Left lung (tissue), 10 donors: ENCODE measurements around the gene PTX3. TPM values are rescaled to one million over a fixed set of nuclear protein-coding genes. Genes with fewer than 3 reads are reported as not detected.
A peak's percentile ranks its signal among the peaks of the same experiment; 100 is the strongest.

Experiments
- ATAC-seq: fragments of 200-7000 bp; cut with Tn5 transposase; one replicate; pipeline ENCODE4 v1.9.1; 2020; ENCODE audit warnings: moderate library complexity
- DNase-seq, 4 donors: peaks; one replicate each; pipeline ENCODE4 v3.0.0-alpha.2; 2013 to 2020
- H3K27ac ChIP-seq, 2 donors: fragments of 200-600 bp; sonication (generic) in 1 of 2; one replicate each; pipeline versions ENCODE4 v1.5.0 to v1.8.0; 2020 to 2021
- H3K27me3 ChIP-seq, 2 donors: fragments of 200-600 bp; sonication (generic) in 1 of 2; one replicate each; pipeline versions ENCODE4 v1.5.0 to v1.8.0; 2020 to 2021
- H3K36me3 ChIP-seq, 2 donors: fragments of 200-600 bp; sonication (generic) in 1 of 2; one replicate each; pipeline versions ENCODE4 v1.5.0 to v1.8.0; 2020 to 2021
- H3K4me1 ChIP-seq, 2 donors: fragments of 200-600 bp; one replicate each; pipeline ENCODE4 v1.8.0; 2021
- H3K4me3 ChIP-seq, 2 donors: fragments of 200-600 bp; sonication (generic) in 1 of 2; one replicate each; pipeline versions ENCODE4 v1.5.0 to v1.8.0; 2020 to 2021; ENCODE audit warnings: mild to moderate bottlenecking in 1 of 2
- H3K9me3 ChIP-seq, 2 donors: fragments of 200-600 bp; sonication (generic) in 1 of 2; one replicate each; pipeline versions ENCODE4 v1.5.0 to v1.8.0; 2020 to 2021
- intact Hi-C, 2 donors: fragments of 100-400 bp; cut with DNase I; formaldehyde crosslinking; loops; one replicate each; pipeline versions ENCODE4 v1.11.2 to v1.14.2; 2022
- polyA plus RNA-seq, 6 donors: library from polyadenylated mRNA; unstranded; fragments of 120-200 nt; gene quantifications; one replicate each; pipeline ENCODE4 v1.2.1, GENCODE V29; 2013; ENCODE audit not compliant: insufficient read length in 6 of 6
- total RNA-seq, 2 donors: library from RNA; stranded (reverse); fragmentation: NEBNext Ultra II Directional; extraction: Animal tissue kit (Norgen Biotek cat#: 25700); gene quantifications; one replicate each; pipeline ENCODE4 v1.2.1, GENCODE V29; 2021
- TF ChIP-seq, protein P1 (sequence below), 2 donors: fragments of 200-600 bp; sonication (generic) in 1 of 2; IDR thresholded peaks; one replicate each; pipeline versions ENCODE4 v1.5.0 to v1.8.0; 2021; ENCODE audit warnings: antibody characterized with exemption in 2 of 2
- donor health status: DM: no; HTN: yes; CAD: no.
- donor health status: DM: no; HTN: no; CAD: no.

The PTX3 gene
- total and polyA plus RNA-seq, 8 donors, result 5.6 to 93.7 (median 32.3) TPM

DNA sequence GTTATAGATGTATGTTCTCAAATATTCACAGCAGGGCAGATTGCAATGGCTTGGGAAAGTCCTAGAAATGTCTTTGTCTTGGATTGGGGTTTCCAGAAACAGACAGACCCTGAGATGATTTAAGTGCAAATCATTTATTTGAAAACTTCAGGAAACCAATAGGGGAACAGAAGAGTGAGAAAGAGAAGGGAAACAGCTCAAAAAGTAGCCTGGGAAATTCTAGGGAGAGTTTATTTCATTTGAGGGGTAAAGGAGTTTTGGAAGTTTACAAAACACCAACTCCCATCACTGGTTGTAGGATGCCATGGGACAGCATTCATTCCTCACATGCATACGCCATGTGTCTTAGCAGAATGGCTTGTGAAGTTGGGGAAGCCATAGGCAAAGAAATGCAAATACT, 32.3 kb upstream of the PTX3 start:
- no peaks in the 10 kb centered on the region for H3K27me3 ChIP-seq
- TF ChIP-seq, protein P1, sequence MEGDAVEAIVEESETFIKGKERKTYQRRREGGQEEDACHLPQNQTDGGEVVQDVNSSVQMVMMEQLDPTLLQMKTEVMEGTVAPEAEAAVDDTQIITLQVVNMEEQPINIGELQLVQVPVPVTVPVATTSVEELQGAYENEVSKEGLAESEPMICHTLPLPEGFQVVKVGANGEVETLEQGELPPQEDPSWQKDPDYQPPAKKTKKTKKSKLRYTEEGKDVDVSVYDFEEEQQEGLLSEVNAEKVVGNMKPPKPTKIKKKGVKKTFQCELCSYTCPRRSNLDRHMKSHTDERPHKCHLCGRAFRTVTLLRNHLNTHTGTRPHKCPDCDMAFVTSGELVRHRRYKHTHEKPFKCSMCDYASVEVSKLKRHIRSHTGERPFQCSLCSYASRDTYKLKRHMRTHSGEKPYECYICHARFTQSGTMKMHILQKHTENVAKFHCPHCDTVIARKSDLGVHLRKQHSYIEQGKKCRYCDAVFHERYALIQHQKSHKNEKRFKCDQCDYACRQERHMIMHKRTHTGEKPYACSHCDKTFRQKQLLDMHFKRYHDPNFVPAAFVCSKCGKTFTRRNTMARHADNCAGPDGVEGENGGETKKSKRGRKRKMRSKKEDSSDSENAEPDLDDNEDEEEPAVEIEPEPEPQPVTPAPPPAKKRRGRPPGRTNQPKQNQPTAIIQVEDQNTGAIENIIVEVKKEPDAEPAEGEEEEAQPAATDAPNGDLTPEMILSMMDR (IDR thresholded peaks at IDR 0.05), result no peak
- H3K36me3 ChIP-seq, result no peaks in the 10 kb centered on the region
- no peak overlapping the region for H3K27ac ChIP-seq
- DNase-seq (no peak), ATAC-seq (no peak)
- peaks cover 0 to 4% of the 10 kb centered on the region in 2 donors for H3K4me1 ChIP-seq
- intact Hi-C loops, result no loop called here
- H3K9me3 ChIP-seq, result no peaks in the 10 kb centered on the region
- H3K4me3 ChIP-seq, result no peak overlapping the region

DNA sequence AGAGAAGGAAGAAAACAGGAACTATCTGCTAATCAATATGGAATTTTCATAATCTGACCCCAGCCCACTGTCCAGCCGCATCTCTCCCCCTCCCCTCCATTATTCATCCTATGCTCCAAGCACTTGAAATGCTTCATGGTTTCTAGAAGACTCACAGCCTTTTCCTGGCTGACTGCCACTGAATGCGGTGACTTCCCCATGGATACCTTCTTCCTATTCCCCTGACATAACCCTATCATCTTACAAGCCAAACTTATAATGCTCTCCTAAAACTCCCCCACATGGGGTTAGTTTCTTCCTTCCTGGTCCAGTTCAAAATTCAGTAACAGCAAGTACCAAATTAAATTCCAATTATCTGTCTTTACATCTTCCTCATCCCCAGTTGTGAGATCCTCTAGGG, 31.2 kb upstream of the PTX3 start:
- DNase-seq, result no peak
- H3K36me3 ChIP-seq, result no peaks in the 10 kb centered on the region
- H3K4me3 ChIP-seq, result no peak overlapping the region
- H3K27ac ChIP-seq, result no peak overlapping the region
- H3K27me3 ChIP-seq, result no peaks in the 10 kb centered on the region
- TF ChIP-seq, protein P1 (IDR thresholded peaks at IDR 0.05), result no peak
- ATAC-seq, result no peak
- H3K4me1 ChIP-seq, result peaks cover 0 to 4% of the 10 kb centered on the region in 2 donors
- intact Hi-C loops, result no loop called here
- no peaks in the 10 kb centered on the region for H3K9me3 ChIP-seq

DNA sequence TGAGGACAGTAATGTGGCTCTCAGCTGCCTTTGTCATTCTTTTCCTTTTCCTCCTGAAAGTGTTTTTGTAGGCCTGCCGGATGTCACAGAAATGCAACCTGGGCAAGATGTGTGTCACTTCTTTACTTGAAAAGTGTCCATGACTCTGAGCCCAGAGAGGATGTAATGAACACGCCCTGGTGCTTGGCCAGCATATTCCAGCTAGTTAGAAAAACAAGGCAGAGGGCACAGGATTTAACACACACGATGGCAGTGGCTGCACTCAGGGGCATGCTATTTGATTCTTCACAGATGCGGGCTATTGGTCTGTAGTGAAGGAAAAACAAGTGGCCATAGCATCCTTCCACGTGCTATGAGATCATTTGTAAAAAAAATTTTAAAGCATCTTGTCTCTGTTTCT, 30.3 kb upstream of the PTX3 start:
- Histone ChIP-seq H3K27ac (no peak overlapping the region), H3K9me3 (no peaks in the 10 kb centered on the region), H3K4me1 (peaks cover 0 to 4% of the 10 kb centered on the region in 2 donors), H3K27me3 (no peaks in the 10 kb centered on the region), H3K4me3 (no peak overlapping the region), H3K36me3 (no peaks in the 10 kb centered on the region)
- intact Hi-C loops, result no loop called here
- ATAC-seq, result no peak
- DNase-seq, result no peak
- TF ChIP-seq, protein P1 (IDR thresholded peaks at IDR 0.05), result no peak

DNA sequence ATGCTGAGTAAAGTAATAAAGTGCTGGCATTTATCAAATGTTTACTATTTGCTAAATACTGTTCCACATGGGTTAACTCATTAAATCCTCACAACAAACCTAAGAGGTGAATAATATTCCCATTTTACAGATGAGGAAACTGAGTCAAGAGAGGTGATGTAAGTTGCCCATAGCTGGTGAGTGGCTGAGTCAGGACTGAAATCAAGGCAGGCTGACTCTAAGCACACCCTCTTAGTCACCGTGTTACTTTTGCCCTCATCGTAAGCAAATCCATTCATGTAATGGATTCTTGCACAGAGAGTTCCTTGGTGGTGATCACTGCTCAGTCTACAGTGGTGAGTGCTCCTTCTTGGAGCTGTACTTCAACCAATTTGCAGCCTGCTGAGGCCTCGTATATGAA, 28.9 kb upstream of the PTX3 start:
- intact Hi-C loops, result no loop called here
- H3K4me3 ChIP-seq, result no peak overlapping the region
- DNase-seq, result no peak
- no peaks in the 10 kb centered on the region for H3K9me3 ChIP-seq
- H3K36me3 ChIP-seq, result no peaks in the 10 kb centered on the region
- no peaks in the 10 kb centered on the region for H3K27me3 ChIP-seq
- no peak for ATAC-seq
- TF ChIP-seq, protein P1 (IDR thresholded peaks at IDR 0.05), result no peak
- H3K27ac ChIP-seq, result no peak overlapping the region
- peaks cover 0 to 4% of the 10 kb centered on the region in 2 donors for H3K4me1 ChIP-seq

DNA sequence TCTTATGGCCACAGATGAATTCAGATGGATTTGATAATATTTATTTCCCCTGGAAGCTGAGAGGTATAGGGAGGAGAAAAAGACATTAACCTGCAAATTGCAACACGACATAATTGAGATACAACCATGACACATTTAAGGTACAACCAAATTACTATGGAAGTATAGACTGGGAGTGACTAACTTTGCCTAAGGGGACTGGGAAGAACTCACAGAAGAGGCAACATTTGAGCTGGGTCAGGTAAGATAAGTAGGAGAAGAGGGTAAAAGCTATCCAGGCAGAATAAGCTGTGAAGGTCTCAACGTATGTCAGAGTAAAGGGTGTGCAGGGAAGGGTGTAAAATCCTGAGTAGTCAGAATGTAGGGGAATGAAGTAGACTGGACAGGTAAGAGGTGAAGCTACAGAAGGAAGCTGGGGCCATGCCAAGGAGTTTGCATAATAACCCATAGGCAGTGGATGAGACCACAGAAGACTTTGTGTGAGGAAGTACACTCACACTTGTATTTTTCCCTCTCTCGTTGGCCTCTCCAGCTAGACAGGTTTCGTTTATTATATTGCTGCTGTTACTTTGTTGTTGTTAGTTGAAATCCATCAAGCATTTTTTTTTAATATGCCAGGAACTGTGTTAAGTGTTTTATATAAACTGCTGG, 28.0 kb upstream of the PTX3 start:
- no peaks in the 10 kb centered on the region for H3K36me3 ChIP-seq
- intact Hi-C loops, result no loop called here
- no peak overlapping the region for H3K27ac ChIP-seq
- peaks cover 0 to 4% of the 10 kb centered on the region in 2 donors for H3K4me1 ChIP-seq
- no peak overlapping the region for H3K4me3 ChIP-seq
- TF ChIP-seq, protein P1 (IDR thresholded peaks at IDR 0.05), result no peak
- no peaks in the 10 kb centered on the region for H3K27me3 ChIP-seq
- H3K9me3 ChIP-seq, result no peaks in the 10 kb centered on the region
- peak; percentile 78 for ATAC-seq
- no peak for DNase-seq
